ENCODE data around the gene TMPRSS12.
"Not testable (repeated sequence)": the region's sequence is repeated elsewhere in the genome, so short reads cannot be mapped to it uniquely, and the experiment has no call there.

DNA sequence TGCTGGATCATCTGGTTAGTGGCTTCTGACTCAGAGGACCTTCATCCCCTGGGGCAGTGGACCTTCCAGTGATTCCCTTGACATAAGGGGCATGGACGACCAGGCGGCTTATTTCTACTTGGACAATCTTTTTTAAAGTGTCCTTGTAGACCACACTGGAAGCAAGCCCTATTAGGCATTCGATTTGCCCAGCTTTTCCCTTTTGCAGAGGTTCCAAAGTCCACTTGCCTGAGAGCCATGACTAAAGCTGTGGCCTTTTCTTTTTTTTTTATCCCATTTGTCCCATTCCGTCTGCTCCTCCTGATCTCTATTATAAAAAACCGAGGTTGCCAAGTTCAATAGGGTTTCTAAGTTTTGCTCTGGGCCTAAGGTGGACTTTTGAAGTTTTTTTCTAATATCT is 65.8 kb downstream of the TMPRSS12 start:
- TF ChIP-seq CTCF, POLR2A, EP300 (IDR thresholded peaks at IDR 0.05): not testable (repeated sequence)

Measured in gastroesophageal sphincter (tissue), 3 donors.